GM23248 (cell line): ENCODE results near the gene EYA4. TPM values are rescaled to one million over a fixed set of nuclear protein-coding genes. Genes with fewer than 3 reads are reported as not detected.

Experiments used
- DNase-seq: peaks from one replicate; pipeline ENCODE4 v3.0.0-alpha.2; 2015
- H2AFZ ChIP-seq: fragments of 200-600 bp; sonication (generic); 2 replicates; pipeline ENCODE4 v1.6.1; 2016; ENCODE audit warnings: antibody characterized with exemption
- H3F3A ChIP-seq: fragments of 200-600 bp; sonication (generic); 2 replicates; pipeline ENCODE4 v1.6.1; 2016; ENCODE audit warnings: mild to moderate bottlenecking, antibody characterized with exemption, mixed run types; ENCODE audit not compliant: insufficient read depth
- H3K27ac ChIP-seq: fragments of 200-600 bp; sonication (generic); 2 replicates; pipeline ENCODE4 v1.5.1; 2016; ENCODE audit warnings: mild to moderate bottlenecking
- H3K27me3 ChIP-seq: fragments of 200-600 bp; sonication (generic); replicated peaks from 2 replicates; pipeline ENCODE4 v1.6.1; 2016; ENCODE audit warnings: mild to moderate bottlenecking; ENCODE audit not compliant: insufficient read depth
- H3K36me3 ChIP-seq: fragments of 200-600 bp; sonication (generic); 2 replicates; pipeline ENCODE4 v1.6.1; 2016; ENCODE audit warnings: low read depth, mild to moderate bottlenecking
- H3K4me1 ChIP-seq: fragments of 200-600 bp; sonication (generic); 2 replicates; pipeline ENCODE4 v1.6.1; 2016; ENCODE audit warnings: mild to moderate bottlenecking; ENCODE audit not compliant: insufficient read depth
- H3K4me2 ChIP-seq: fragments of 200-600 bp; sonication (generic); one replicate; pipeline ENCODE4 v1.6.1; 2016; ENCODE audit warnings: mild to moderate bottlenecking; ENCODE audit not compliant: unreplicated experiment
- H3K4me3 ChIP-seq: fragments of 200-600 bp; sonication (generic); 2 replicates; pipeline ENCODE4 v1.5.1; 2016; ENCODE audit warnings: mild to moderate bottlenecking
- H3K79me2 ChIP-seq: fragments of 200-600 bp; sonication (generic); 2 replicates; pipeline ENCODE4 v1.6.1; 2016; ENCODE audit warnings: mild to moderate bottlenecking; ENCODE audit not compliant: insufficient read depth
- H3K9ac ChIP-seq: fragments of 200-600 bp; sonication (generic); 2 replicates; pipeline ENCODE4 v1.6.1; 2016; ENCODE audit warnings: mild to moderate bottlenecking
- H3K9me2 ChIP-seq: fragments of 200-600 bp; sonication (generic); 2 replicates; pipeline ENCODE4 v1.6.1; 2016; ENCODE audit warnings: mixed run types, mild to moderate bottlenecking, moderate library complexity; ENCODE audit not compliant: insufficient read depth
- H3K9me3 ChIP-seq: fragments of 200-600 bp; sonication (generic); one replicate; pipeline ENCODE4 v1.6.1; 2017; ENCODE audit warnings: low read depth
- H4K20me1 ChIP-seq: fragments of 200-600 bp; sonication (generic); 2 replicates; pipeline ENCODE4 v1.6.0; 2016; ENCODE audit not compliant: insufficient read depth
- EZH2 ChIP-seq: fragments of 200-600 bp; sonication (generic); IDR thresholded peaks from 2 replicates; pipeline ENCODE4 v1.6.1; 2018; ENCODE audit warnings: antibody characterized with exemption, mild to moderate bottlenecking; ENCODE audit not compliant: insufficient read depth, poor library complexity, severe bottlenecking
- EZH2phosphoT487 ChIP-seq: fragments of 200-600 bp; sonication (generic); IDR thresholded peaks from 2 replicates; pipeline ENCODE4 v1.6.1; 2018; ENCODE audit warnings: antibody characterized with exemption, moderate library complexity, mild to moderate bottlenecking, low read depth; ENCODE audit not compliant: insufficient read depth
- WGBS, 2 experiments: methylation state at CpG; one replicate each; pipeline ENCODE4 v1.1.6; 2015 to 2017; ENCODE audit warnings: low lambda C conversion rate in 2 of 2, low coverage in 1 of 2; ENCODE audit errors: missing lambda C conversion rate in 2 of 2; 5-methylcytosine and 5-hydroxymethylcytosine counted together
- in situ Hi-C: fragments of 300-500 bp; cut with MboI; formaldehyde crosslinking; loops from 2 replicates; pipeline ENCODE4 v1.15.0; 2020
- polyA plus RNA-seq: library from polyadenylated mRNA; unstranded; fragments of >200 nt; fragmentation: Nextera tagmentation; extraction: Ambion mirVana; gene quantifications from 2 replicates; pipeline ENCODE4 v1.2.1, GENCODE V29; 2016
- total RNA-seq: library from RNA; depleted of rRNA; stranded (reverse); fragments of >200 nt; shearing (Covaris generic); gene quantifications from 2 replicates; pipeline ENCODE4 v1.2.3, GENCODE V29; 2014

Gene EYA4
- total and polyA plus RNA-seq, 2 experiments from 2014 or later = not detected

DNA sequence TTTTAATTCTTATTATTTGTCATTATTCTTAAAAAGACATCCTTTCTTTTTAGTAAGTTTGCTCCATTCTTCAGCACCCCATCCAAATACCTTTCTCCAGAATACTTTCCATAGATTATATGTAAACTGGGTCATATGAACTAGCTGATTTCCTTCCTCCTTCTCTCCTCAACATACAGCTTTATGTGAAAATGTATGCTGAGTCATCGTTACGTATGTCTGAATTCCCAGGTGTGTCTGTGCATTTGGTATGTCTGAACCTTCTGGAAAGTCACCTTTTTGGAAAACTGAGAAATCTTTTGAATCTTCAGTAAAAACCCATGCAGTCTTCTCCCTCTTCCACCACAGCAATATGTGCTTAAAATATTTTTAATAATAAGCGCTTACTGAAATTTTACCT, 264.5 kb downstream of the EYA4 start:
- Histone ChIP-seq H4K20me1 (no peaks in the 10 kb centered on the region), H3K27me3 (peaks cover 7% of the 10 kb centered on the region), H3F3A (peaks cover 22% of the 10 kb centered on the region), H2AFZ (no peak overlapping the region), H3K4me2 (no peak overlapping the region), H3K79me2 (no peaks in the 10 kb centered on the region), H3K27ac (no peak overlapping the region), H3K9me3 (no peaks in the 10 kb centered on the region), H3K4me1 (peaks cover 23% of the 10 kb centered on the region), H3K9ac (no peak overlapping the region), H3K4me3 (no peak overlapping the region), H3K9me2 (no peaks in the 10 kb centered on the region), H3K36me3 (no peaks in the 10 kb centered on the region)
- TF ChIP-seq EZH2 (no peak), EZH2phosphoT487 (no peak)
- WGBS, 2 experiments = 94 to 95% methylated on average over 3 of the region's 3 CpGs
- no peak for DNase-seq
- in situ Hi-C loops = no loop called here

DNA sequence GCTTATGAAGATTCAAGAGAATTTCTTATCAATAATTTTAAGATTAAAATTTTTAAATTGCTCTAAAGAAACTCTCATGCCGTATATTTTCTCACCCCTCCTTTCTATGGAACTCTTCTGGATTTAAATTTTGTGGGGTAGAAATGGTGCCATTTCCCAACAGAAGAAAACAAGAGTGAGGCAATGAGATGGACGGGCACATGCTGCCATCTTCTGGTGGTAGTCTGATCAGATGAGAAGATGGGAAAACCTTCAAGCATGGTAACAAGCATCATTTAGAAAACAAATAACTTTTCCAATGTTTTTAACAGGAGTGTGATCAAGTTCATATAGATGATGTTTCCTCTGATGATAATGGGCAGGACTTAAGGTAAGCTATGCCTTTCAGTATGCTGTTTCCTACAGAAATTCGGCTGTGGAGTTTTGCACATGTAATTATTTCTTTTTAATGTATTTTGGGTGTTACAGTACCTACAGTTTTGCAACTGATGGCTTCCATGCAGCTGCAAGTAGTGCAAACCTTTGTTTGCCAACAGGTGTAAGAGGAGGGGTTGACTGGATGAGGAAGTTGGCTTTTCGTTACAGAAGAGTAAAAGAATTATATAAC, 271.4 kb downstream of the EYA4 start:
- Histone ChIP-seq H4K20me1 (no peaks in the 10 kb centered on the region), H3K9me2 (no peaks in the 10 kb centered on the region), H3K27ac (no peak overlapping the region), H3K9ac (no peak overlapping the region), H3K36me3 (no peaks in the 10 kb centered on the region), H3K9me3 (no peaks in the 10 kb centered on the region), H3K79me2 (no peaks in the 10 kb centered on the region), H3K27me3 (peaks cover 21% of the 10 kb centered on the region), H3K4me2 (no peak overlapping the region), H3F3A (no peaks in the 10 kb centered on the region), H2AFZ (no peak overlapping the region), H3K4me3 (no peak overlapping the region), H3K4me1 (no peaks in the 10 kb centered on the region)
- in situ Hi-C loops = loop anchor here (10.0 kb wide), 1 partner anchor 338 kb away; no protein-coding TSS in a partner anchor
- no peak for TF ChIP-seq EZH2phosphoT487
- no peak for TF ChIP-seq EZH2
- 3 to 4% methylated on average over 4 of the region's 4 CpGs for WGBS, 2 experiments
- peak; percentile 70 for DNase-seq

GRCh38 chr6:133523816-133524215, 282.7 kb downstream of the EYA4 start:
- in situ Hi-C loops = no loop called here
- H3K4me3 ChIP-seq = no peak overlapping the region
- H3K9me3 ChIP-seq = no peaks in the 10 kb centered on the region
- no peaks in the 10 kb centered on the region for H3F3A ChIP-seq
- peaks cover 27% of the 10 kb centered on the region for H3K27me3 ChIP-seq
- no peak overlapping the region for H2AFZ ChIP-seq
- H4K20me1 ChIP-seq = no peaks in the 10 kb centered on the region
- H3K79me2 ChIP-seq = no peaks in the 10 kb centered on the region
- H3K4me1 ChIP-seq = no peaks in the 10 kb centered on the region
- 76 to 84% methylated on average over 1 of the region's 1 CpG for WGBS, 2 experiments
- no peak for DNase-seq
- no peaks in the 10 kb centered on the region for H3K36me3 ChIP-seq
- no peak overlapping the region for H3K27ac ChIP-seq
- no peak overlapping the region for H3K4me2 ChIP-seq
- TF ChIP-seq EZH2phosphoT487 (no peak), EZH2 (no peak)
- no peak overlapping the region for H3K9ac ChIP-seq
- H3K9me2 ChIP-seq = no peaks in the 10 kb centered on the region

DNA sequence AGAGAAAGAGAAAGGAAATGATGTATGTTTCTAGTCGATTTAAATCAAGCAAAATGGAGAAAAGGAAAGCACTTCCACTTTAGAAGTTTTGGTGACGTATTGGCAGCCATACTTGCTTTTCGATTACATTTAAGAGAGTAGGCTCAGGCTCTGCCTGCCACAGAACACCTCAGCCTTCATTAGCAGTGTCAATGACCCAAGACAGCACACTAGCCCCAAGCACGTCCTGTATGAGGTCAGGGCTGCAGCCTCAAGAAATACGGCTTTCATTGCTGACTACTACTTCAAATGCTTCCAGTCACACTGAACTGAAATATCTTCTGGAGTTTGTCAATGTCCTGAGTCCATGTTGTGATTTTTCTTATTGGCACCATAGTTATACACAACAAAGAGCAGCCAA, 285.3 kb downstream of the EYA4 start:
- no peaks in the 10 kb centered on the region for H3K79me2 ChIP-seq
- 49 to 55% methylated on average over 5 of the region's 5 CpGs for WGBS, 2 experiments
- no peaks in the 10 kb centered on the region for H3F3A ChIP-seq
- TF ChIP-seq EZH2 (no peak), EZH2phosphoT487 (no peak)
- H3K4me3 ChIP-seq = no peak overlapping the region
- no peaks in the 10 kb centered on the region for H3K36me3 ChIP-seq
- in situ Hi-C loops = loop anchor here (25.0 kb wide), 1 partner anchor 689 kb away; no protein-coding TSS in a partner anchor
- H3K27me3 ChIP-seq = peaks cover 44% of the 10 kb centered on the region
- H3K27ac ChIP-seq = no peak overlapping the region
- H3K9me2 ChIP-seq = no peaks in the 10 kb centered on the region
- no peak overlapping the region for H3K4me2 ChIP-seq
- no peak overlapping the region for H2AFZ ChIP-seq
- H4K20me1 ChIP-seq = no peaks in the 10 kb centered on the region
- DNase-seq = no peak
- H3K9ac ChIP-seq = no peak overlapping the region
- H3K9me3 ChIP-seq = no peaks in the 10 kb centered on the region
- H3K4me1 ChIP-seq = no peaks in the 10 kb centered on the region
